H9 (cell line): ENCODE measurements around the gene CHST14. TPM values are rescaled to one million over a fixed set of nuclear protein-coding genes. Genes with fewer than 3 reads are reported as not detected.

Source experiments
- DNase-seq: peaks from one replicate; pipeline ENCODE4 v3.0.0-alpha.2; 2017
- H2AFZ ChIP-seq: one replicate; pipeline ENCODE4 v1.6.1; 2013; ENCODE audit warnings: mild to moderate bottlenecking, low read length, control low read depth, moderate library complexity
- H2AK5ac ChIP-seq: 2 replicates; pipeline ENCODE4 v1.6.1; 2013; ENCODE audit warnings: low read length, control low read depth, mixed read lengths; ENCODE audit not compliant: insufficient read length
- H2BK120ac ChIP-seq: one replicate; pipeline ENCODE4 v1.6.1; 2013; ENCODE audit warnings: low read depth, mild to moderate bottlenecking, low read length, control low read depth, inconsistent platforms; ENCODE audit not compliant: poor library complexity, severe bottlenecking
- H2BK12ac ChIP-seq: 2 replicates; pipeline ENCODE4 v1.6.1; 2013; ENCODE audit warnings: low read length, control low read depth, mixed read lengths, low read depth; ENCODE audit not compliant: insufficient read length
- H2BK15ac ChIP-seq: 2 replicates; pipeline ENCODE4 v1.6.1; 2013; ENCODE audit warnings: low read depth, low read length, control low read depth
- H2BK20ac ChIP-seq: one replicate; pipeline ENCODE4 v1.6.1; 2013; ENCODE audit warnings: low read depth, mild to moderate bottlenecking, low read length, control low read depth, inconsistent platforms; ENCODE audit not compliant: poor library complexity, severe bottlenecking
- H2BK5ac ChIP-seq: 2 replicates; pipeline ENCODE4 v1.6.1; 2013; ENCODE audit warnings: low read length, control low read depth, mixed read lengths; ENCODE audit not compliant: insufficient read length
- H3K14ac ChIP-seq: 2 replicates; pipeline ENCODE4 v1.6.1; 2013; ENCODE audit warnings: low read length, control low read depth; ENCODE audit not compliant: insufficient read depth
- H3K18ac ChIP-seq: 2 replicates; pipeline ENCODE4 v1.6.1; 2013; ENCODE audit warnings: low read depth, mild to moderate bottlenecking, mixed read lengths, low read length, control low read depth; ENCODE audit not compliant: insufficient read length
- H3K23ac ChIP-seq: 2 replicates; pipeline ENCODE4 v1.6.1; 2013; ENCODE audit warnings: low read length, control low read depth, mixed read lengths, low read depth; ENCODE audit not compliant: insufficient read length
- H3K23me2 ChIP-seq: 2 replicates; pipeline ENCODE4 v1.6.1; 2013; ENCODE audit warnings: low read depth, mild to moderate bottlenecking, mixed read lengths, low read length, control low read depth; ENCODE audit not compliant: insufficient read length, poor library complexity, severe bottlenecking
- H3K27ac ChIP-seq: 2 replicates; pipeline ENCODE4 v1.5.1; 2013; ENCODE audit warnings: low read length, control low read depth, mixed read lengths, low read depth; ENCODE audit not compliant: insufficient read length
- H3K27me3 ChIP-seq: 2 replicates; pipeline ENCODE4 v1.6.1; 2013; ENCODE audit warnings: low read length, control low read depth, inconsistent platforms; ENCODE audit not compliant: insufficient read depth
- H3K4ac ChIP-seq: 2 replicates; pipeline ENCODE4 v1.6.1; 2013; ENCODE audit warnings: low read depth, mild to moderate bottlenecking, control low read depth, inconsistent platforms, low read length, moderate library complexity
- H3K4me1 ChIP-seq: 2 replicates; pipeline ENCODE4 v1.6.1; 2013; ENCODE audit warnings: low read length, control low read depth, inconsistent platforms; ENCODE audit not compliant: insufficient read depth
- H3K4me2 ChIP-seq: 2 replicates; pipeline ENCODE4 v1.6.1; 2013; ENCODE audit warnings: low read length, control low read depth, mixed read lengths; ENCODE audit not compliant: insufficient read length, insufficient read depth
- H3K56ac ChIP-seq: 2 replicates; pipeline ENCODE4 v1.6.1; 2013; ENCODE audit warnings: low read depth, mild to moderate bottlenecking, mixed read lengths, low read length, control low read depth; ENCODE audit not compliant: insufficient read length
- H3K79me1 ChIP-seq: 2 replicates; pipeline ENCODE4 v1.6.1; 2013; ENCODE audit warnings: low read depth, mild to moderate bottlenecking, moderate library complexity, low read length, control low read depth, inconsistent platforms; ENCODE audit not compliant: insufficient read depth, poor library complexity, severe bottlenecking
- H3K79me2 ChIP-seq: 2 replicates; pipeline ENCODE4 v1.6.1; 2013; ENCODE audit warnings: low read length, control low read depth, inconsistent platforms; ENCODE audit not compliant: insufficient read depth
- H3K9ac ChIP-seq: 2 replicates; pipeline ENCODE4 v1.6.1; 2013; ENCODE audit warnings: low read length, control low read depth, mixed read lengths; ENCODE audit not compliant: insufficient read length; ENCODE audit errors: extremely low read depth
- H3K9me3 ChIP-seq: one replicate; pipeline ENCODE4 v1.6.1; 2013; ENCODE audit warnings: low read depth, low read length, inconsistent platforms; ENCODE audit not compliant: control insufficient read depth
- H3T11ph ChIP-seq: one replicate; pipeline ENCODE4 v1.6.1; 2013; ENCODE audit warnings: mild to moderate bottlenecking, low read length, control low read depth, inconsistent platforms
- H4K20me1 ChIP-seq: one replicate; pipeline ENCODE4 v1.6.1; 2013; ENCODE audit not compliant: control insufficient read depth, insufficient read length, insufficient read depth
- H4K5ac ChIP-seq: 2 replicates; pipeline ENCODE4 v1.6.1; 2013; ENCODE audit warnings: low read depth, mild to moderate bottlenecking, mixed read lengths, low read length, control low read depth; ENCODE audit not compliant: insufficient read length
- H4K8ac ChIP-seq: replicated peaks from 2 replicates; pipeline ENCODE4 v1.6.1; 2013; ENCODE audit warnings: low read length, control low read depth, mixed read lengths, low read depth; ENCODE audit not compliant: insufficient read length
- H4K91ac ChIP-seq: 2 replicates; pipeline ENCODE4 v1.6.1; 2013; ENCODE audit warnings: low read depth, mild to moderate bottlenecking, moderate library complexity, mixed read lengths, low read length, control low read depth; ENCODE audit not compliant: insufficient read length
- H3K27ac Mint-ChIP-seq, 3 experiments: 2 replicates in 2 of 3; 3 replicates in 1 of 3; pipeline ENCODE4 v1.8.0; 2020 to 2021; ENCODE audit warnings: mixed read lengths in 3 of 3, mild to moderate bottlenecking in 1 of 3, moderate library complexity in 1 of 3
- H3K27me3 Mint-ChIP-seq: 2 replicates; pipeline ENCODE4 v1.8.0; 2021; ENCODE audit warnings: low read depth, mild to moderate bottlenecking, moderate library complexity, mixed read lengths
- H3K36me3 Mint-ChIP-seq, 3 experiments: 2 replicates in 2 of 3; 3 replicates in 1 of 3; pipeline ENCODE4 v1.8.0; 2020 to 2021; ENCODE audit warnings: low read depth in 3 of 3, mixed read lengths in 3 of 3; ENCODE audit not compliant: insufficient read depth in 1 of 3
- H3K4me1 Mint-ChIP-seq, 2 experiments: 2 replicates each; pipeline ENCODE4 v1.8.0; 2020; ENCODE audit warnings: mixed read lengths in 2 of 2
- H3K4me3 Mint-ChIP-seq, 2 experiments: 2 replicates in 1 of 2; 3 replicates in 1 of 2; pipeline ENCODE4 v1.8.0; 2020 to 2021; ENCODE audit warnings: mild to moderate bottlenecking in 2 of 2, mixed read lengths in 2 of 2, moderate library complexity in 1 of 2
- H3K9me3 Mint-ChIP-seq, 2 experiments: 2 replicates in 1 of 2; 3 replicates in 1 of 2; pipeline ENCODE4 v1.8.0; 2020; ENCODE audit warnings: mild to moderate bottlenecking in 2 of 2, mixed read lengths in 2 of 2, moderate library complexity in 1 of 2
- CTCF ChIP-seq: fragments of 200-600 bp; sonication (generic); conservative IDR thresholded peaks from 3 replicates; pipeline ENCODE4 v1.8.0; 2021; ENCODE audit warnings: antibody characterized with exemption, mild to moderate bottlenecking
- WGBS: extraction: QIAGEN DNeasy Blood & Tissue Kit; methylation state at CpG from one replicate; pipeline ENCODE4 v1.1.7; 2013; ENCODE audit warnings: missing lambda C conversion rate, low lambda C conversion rate, mixed read lengths; ENCODE audit not compliant: insufficient read length; ENCODE audit errors: extremely low coverage; 5-methylcytosine and 5-hydroxymethylcytosine counted together
- total RNA-seq: library from RNA; stranded (reverse); gene quantifications from 2 replicates; pipeline ENCODE4 v1.2.1, GENCODE V29; 2021

The CHST14 gene
- total RNA-seq, 1 experiment from 2014 or later: 25.7 TPM

- H3K4me3 Mint-ChIP-seq: no peak overlapping the region
These were observed 17.3 kb downstream of the CHST14 start for GRCh38 chr15:40487816-40488682.

More at GRCh38 chr15:40487816-40488682, 17.3 kb downstream of the CHST14 start:
- no peak overlapping the region for H3K9ac ChIP-seq
- no peak overlapping the region for H2AK5ac ChIP-seq
- no peak overlapping the region for H4K8ac ChIP-seq
- H2BK15ac ChIP-seq: no peak overlapping the region
- H2BK20ac ChIP-seq: no peak overlapping the region
- H3K4me1 Mint-ChIP-seq: no peaks in the 10 kb centered on the region
- no peak overlapping the region for H2AFZ ChIP-seq
- no peaks in the 10 kb centered on the region for H3K79me1 ChIP-seq
- no peak for DNase-seq
- H3K14ac ChIP-seq: no peak overlapping the region
- no peaks in the 10 kb centered on the region for H3K4me1 ChIP-seq
- H3K9me3 ChIP-seq: no peaks in the 10 kb centered on the region
- H4K91ac ChIP-seq: no peak overlapping the region
- TF ChIP-seq CTCF: no peak
- no peaks in the 10 kb centered on the region for H3K79me2 ChIP-seq
- H3T11ph ChIP-seq: no peak overlapping the region
- H3K27me3 ChIP-seq: no peaks in the 10 kb centered on the region
- H3K23ac ChIP-seq: no peak overlapping the region
- no CpG with 5 or more reads among the region's 35 CpGs for WGBS
- H3K56ac ChIP-seq: no peak overlapping the region
- H3K9me3 Mint-ChIP-seq: no peaks in the 10 kb centered on the region
- H3K23me2 ChIP-seq: no peaks in the 10 kb centered on the region
- H2BK12ac ChIP-seq: no peak overlapping the region
- no peaks in the 10 kb centered on the region for H4K20me1 ChIP-seq
- no peak overlapping the region for H3K4me2 ChIP-seq
- H4K5ac ChIP-seq: no peak overlapping the region
- no peaks in the 10 kb centered on the region; a peak in 1 of 7 replicates for H3K36me3 Mint-ChIP-seq
- no peak overlapping the region for H3K27ac ChIP-seq
- no peak overlapping the region for H3K18ac ChIP-seq
- no peak overlapping the region for H2BK5ac ChIP-seq
- H3K4ac ChIP-seq: no peak overlapping the region
- no peak overlapping the region for H3K27ac Mint-ChIP-seq
- H3K27me3 Mint-ChIP-seq: no peaks in the 10 kb centered on the region; the same call in 1 of the 2 replicates
- no peak overlapping the region for H2BK120ac ChIP-seq
